A673 (cell line): ENCODE results near the gene APELA. TPM values are rescaled to one million over a fixed set of nuclear protein-coding genes. Genes with fewer than 3 reads are reported as not detected.

ENCODE experiments used
- BruUV-seq: library from RNA; stranded (reverse); fragments of 400-500 nt; replicated peaks from 2 replicates; lab custom pipeline; 2021; lab: Mats Ljungman, UMichigan
- CTCF ChIA-PET: fragments of 300-600 bp; sonication (Branson Sonifier 250); formaldehyde crosslinking; loops from one replicate; lab custom pipeline; 2022; ENCODE audit warnings: antibody characterized with exemption; lab: Charles Lee
- POLR2A ChIA-PET: fragments of 300-600 bp; sonication (Branson Sonifier 250); formaldehyde crosslinking; loops from one replicate; lab custom pipeline; 2022; ENCODE audit warnings: antibody characterized with exemption; ENCODE audit not compliant: low non-redundant PET; lab: Charles Lee
- DNase-seq: peaks from one replicate; pipeline ENCODE4 v3.0.0-alpha.2; 2015; ENCODE audit warnings: low spot score
- H3K27ac ChIP-seq: fragments of 200-600 bp; sonication (generic); 2 replicates; pipeline ENCODE4 v1.5.1; 2016; ENCODE audit warnings: mixed run types, low read depth, mild to moderate bottlenecking, mixed read lengths, antibody characterized with exemption, low read length; ENCODE audit not compliant: poor library complexity, severe bottlenecking
- H3K27me3 ChIP-seq: fragments of 200-600 bp; sonication (generic); replicated peaks from 2 replicates; pipeline ENCODE4 v1.6.1; 2017; ENCODE audit warnings: mixed run types, low read depth, mild to moderate bottlenecking, mixed read lengths, antibody characterized with exemption, low read length; ENCODE audit not compliant: insufficient read depth, poor library complexity
- H3K36me3 ChIP-seq: fragments of 200-600 bp; sonication (generic); 2 replicates; pipeline ENCODE4 v1.6.1; 2016; ENCODE audit warnings: mixed run types, mild to moderate bottlenecking, mixed read lengths, antibody characterized with exemption, low read length; ENCODE audit not compliant: insufficient read depth, poor library complexity, severe bottlenecking
- H3K4me1 ChIP-seq: fragments of 200-600 bp; sonication (generic); 2 replicates; pipeline ENCODE4 v1.6.1; 2017; ENCODE audit warnings: mixed run types, mild to moderate bottlenecking, mixed read lengths, antibody characterized with exemption, low read length; ENCODE audit not compliant: insufficient read depth, poor library complexity, severe bottlenecking
- H3K4me3 ChIP-seq: fragments of 200-600 bp; sonication (generic); 2 replicates; pipeline ENCODE4 v1.5.1; 2016; ENCODE audit warnings: low read depth, mixed run types, mild to moderate bottlenecking, mixed read lengths, low read length; ENCODE audit not compliant: poor library complexity, severe bottlenecking
- H3K9me3 ChIP-seq: fragments of 200-600 bp; sonication (generic); 2 replicates; pipeline ENCODE4 v1.6.1; 2016; ENCODE audit warnings: mixed run types, low read depth, mild to moderate bottlenecking, mixed read lengths, antibody characterized with exemption, low read length; ENCODE audit not compliant: poor library complexity, severe bottlenecking
- CTCF ChIP-seq: fragments of 300-800, 200-600 bp; sonication (generic); conservative IDR thresholded peaks from 2 replicates; pipeline ENCODE4 v1.5.1; 2017; ENCODE audit warnings: low read depth, mild to moderate bottlenecking, antibody characterized with exemption, low read length, moderate library complexity, mixed read lengths
- EZH2 ChIP-seq: fragments of 200-600 bp; sonication (generic); IDR thresholded peaks from 2 replicates; pipeline ENCODE4 v1.6.1; 2017; ENCODE audit warnings: borderline replicate concordance, low read depth, mild to moderate bottlenecking, mixed read lengths, antibody characterized with exemption, low read length; ENCODE audit not compliant: poor library complexity, severe bottlenecking
- intact Hi-C: fragments of 100-400 bp; cut with micrococcal nuclease; formaldehyde crosslinking; loops from one replicate; pipeline ENCODE4 v1.10.0; 2022; ENCODE audit not compliant: unreplicated experiment
- total RNA-seq: library from RNA; stranded (reverse); gene quantifications from 2 replicates; pipeline ENCODE4 v1.2.3, GENCODE V29; 2021

The APELA gene
- total RNA-seq, 1 experiment from 2014 or later: 16.9 TPM

GRCh38 chr4:164890691-164891090 lies 13.7 kb downstream of the APELA start:
- BruUV-seq: no TSS peak
- TF ChIP-seq CTCF: no peak
- TF ChIP-seq EZH2: no peak
- Histone ChIP-seq H3K36me3 (no peaks in the 10 kb centered on the region), H3K9me3 (no peaks in the 10 kb centered on the region), H3K4me1 (no peaks in the 10 kb centered on the region), H3K27me3 (no peaks in the 10 kb centered on the region), H3K27ac (no peak overlapping the region), H3K4me3 (no peak overlapping the region)
- ChIA-PET POLR2A (no interaction called here), CTCF (no interaction called here)
- intact Hi-C loops: no loop called here
- no peak for DNase-seq

GRCh38 chr4:164892018-164892417 lies 15.0 kb downstream of the APELA start:
- Histone ChIP-seq H3K27me3 (no peaks in the 10 kb centered on the region), H3K36me3 (no peaks in the 10 kb centered on the region), H3K9me3 (no peaks in the 10 kb centered on the region), H3K4me1 (no peaks in the 10 kb centered on the region), H3K27ac (no peak overlapping the region), H3K4me3 (no peak overlapping the region)
- TF ChIP-seq CTCF: no peak
- no peak for TF ChIP-seq EZH2
- intact Hi-C loops: no loop called here
- no TSS peak for BruUV-seq
- DNase-seq: no peak
- ChIA-PET CTCF (no interaction called here), POLR2A (no interaction called here)

GRCh38 chr4:164894702-164895101 lies 17.7 kb downstream of the APELA start:
- no peak overlapping the region for H3K4me3 ChIP-seq
- no TSS peak for BruUV-seq
- POLR2A ChIA-PET: no interaction called here
- no peak for TF ChIP-seq CTCF
- TF ChIP-seq EZH2: no peak
- no peak overlapping the region for H3K27ac ChIP-seq
- no peaks in the 10 kb centered on the region for H3K9me3 ChIP-seq
- DNase-seq: no peak
- no peaks in the 10 kb centered on the region for H3K36me3 ChIP-seq
- CTCF ChIA-PET: no interaction called here
- no peaks in the 10 kb centered on the region for H3K27me3 ChIP-seq
- intact Hi-C loops: no loop called here
- H3K4me1 ChIP-seq: no peaks in the 10 kb centered on the region
